Thyroid gland (tissue), 4 donors: ENCODE measurements around the gene CD2AP.

Source experiments
- POLR2A ChIP-seq, 2 donors: fragments of 450-650 bp; IDR thresholded peaks; one replicate each; pipeline ENCODE4 v1.6.1; 2017; ENCODE audit warnings: antibody characterized with exemption in 2 of 2, mild to moderate bottlenecking in 2 of 2, moderate library complexity in 1 of 2
- TF ChIP-seq, protein P1 (sequence below), 6 experiments: fragments of 200-600 bp in 3 of 6; fragments of 450-650 bp in 3 of 6; sonication (generic) in 3 of 6; IDR thresholded peaks; one replicate each; pipeline ENCODE4 v1.5.1; 2016 to 2019; ENCODE audit warnings: antibody characterized with exemption in 6 of 6, mild to moderate bottlenecking in 2 of 6, inconsistent platforms in 1 of 6, moderate library complexity in 1 of 6

DNA sequence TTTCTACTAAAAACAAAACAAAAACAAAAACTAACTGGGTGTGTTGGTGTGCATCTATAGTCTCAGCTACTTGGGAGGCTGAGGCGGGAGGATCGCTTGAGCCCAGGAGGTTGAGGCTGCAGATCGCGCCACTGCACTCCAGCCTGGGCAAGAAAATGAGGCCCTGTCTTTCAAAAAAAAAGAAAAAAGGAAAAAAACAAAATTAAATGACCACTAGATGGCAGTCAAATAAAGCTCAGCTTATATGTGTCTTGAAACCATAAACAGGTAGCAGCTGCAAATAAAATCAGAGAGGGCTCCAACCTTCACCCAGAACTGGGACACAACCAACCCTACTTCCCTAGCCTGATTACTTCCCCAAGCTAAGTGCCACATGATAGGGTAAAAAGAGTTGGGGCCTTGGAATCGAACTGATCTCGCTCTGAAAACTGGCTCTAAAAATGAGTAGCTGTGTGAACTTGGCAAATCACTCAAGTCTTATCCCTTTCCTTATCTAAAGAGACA is 153.7 kb downstream of the CD2AP start:
- TF ChIP-seq, protein P1, sequence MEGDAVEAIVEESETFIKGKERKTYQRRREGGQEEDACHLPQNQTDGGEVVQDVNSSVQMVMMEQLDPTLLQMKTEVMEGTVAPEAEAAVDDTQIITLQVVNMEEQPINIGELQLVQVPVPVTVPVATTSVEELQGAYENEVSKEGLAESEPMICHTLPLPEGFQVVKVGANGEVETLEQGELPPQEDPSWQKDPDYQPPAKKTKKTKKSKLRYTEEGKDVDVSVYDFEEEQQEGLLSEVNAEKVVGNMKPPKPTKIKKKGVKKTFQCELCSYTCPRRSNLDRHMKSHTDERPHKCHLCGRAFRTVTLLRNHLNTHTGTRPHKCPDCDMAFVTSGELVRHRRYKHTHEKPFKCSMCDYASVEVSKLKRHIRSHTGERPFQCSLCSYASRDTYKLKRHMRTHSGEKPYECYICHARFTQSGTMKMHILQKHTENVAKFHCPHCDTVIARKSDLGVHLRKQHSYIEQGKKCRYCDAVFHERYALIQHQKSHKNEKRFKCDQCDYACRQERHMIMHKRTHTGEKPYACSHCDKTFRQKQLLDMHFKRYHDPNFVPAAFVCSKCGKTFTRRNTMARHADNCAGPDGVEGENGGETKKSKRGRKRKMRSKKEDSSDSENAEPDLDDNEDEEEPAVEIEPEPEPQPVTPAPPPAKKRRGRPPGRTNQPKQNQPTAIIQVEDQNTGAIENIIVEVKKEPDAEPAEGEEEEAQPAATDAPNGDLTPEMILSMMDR (IDR thresholded peaks at IDR 0.05): peak in 4 of 6 experiments; percentile 32 to 70 (median 55)
- TF ChIP-seq POLR2A (IDR thresholded peaks at IDR 0.05): no peak
